GM18517 (cell line): ENCODE results near the gene MMP24.
"Not testable (repeated sequence)": the region's sequence is repeated elsewhere in the genome, so short reads cannot be mapped to it uniquely, and the experiment has no call there.

ENCODE experiments used
- ATAC-seq: cut with Tn5 transposase; IDR thresholded peaks from one replicate; pipeline ENCODE4 v1.9.1; 2021; ENCODE audit warnings: mild to moderate bottlenecking, moderate library complexity; ENCODE audit not compliant: unreplicated experiment

The MMP24 gene

DNA sequence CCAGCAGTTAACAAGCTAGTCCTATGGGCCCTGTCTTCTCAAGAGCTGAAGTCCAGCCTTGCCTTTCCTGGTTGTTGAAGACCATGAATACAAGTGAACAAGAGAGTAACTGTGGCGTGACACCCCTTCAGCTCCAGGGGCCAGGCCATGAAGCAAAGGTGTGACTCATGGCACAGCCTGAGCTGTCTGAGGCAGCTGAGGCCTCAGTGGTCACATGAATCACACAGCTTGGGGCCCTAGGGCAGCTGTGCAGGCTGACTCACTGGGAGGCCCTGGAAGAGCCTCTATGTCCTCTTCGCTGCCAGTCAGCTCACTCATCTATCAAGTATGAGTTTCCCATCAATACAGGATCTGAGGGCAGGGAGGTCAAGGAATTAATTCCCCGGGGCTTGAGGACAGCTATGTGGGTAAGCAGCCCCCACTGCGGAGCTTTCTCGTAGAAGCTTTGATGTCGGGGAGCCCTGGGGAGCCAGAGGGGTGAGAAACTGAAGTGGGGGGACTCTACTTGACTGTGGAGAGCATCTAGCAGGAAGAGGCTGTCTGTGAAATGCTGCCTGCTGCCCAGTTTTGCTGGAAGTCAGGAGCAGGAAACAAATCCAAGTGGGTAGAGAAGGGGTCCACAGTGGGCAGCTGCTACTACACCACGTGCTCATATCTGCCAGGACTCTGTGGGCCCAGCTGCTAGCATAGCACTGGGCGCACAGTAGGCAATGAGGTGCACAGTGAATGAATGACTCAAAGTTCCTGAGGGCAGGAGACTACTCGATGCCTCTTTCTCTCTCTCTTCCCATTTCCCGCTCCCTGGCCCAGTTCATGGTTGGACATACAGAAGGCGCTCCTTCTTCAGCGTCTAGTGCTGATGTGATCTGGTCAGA, 79.4 kb downstream of the MMP24 start:
- ATAC-seq = no peak

DNA sequence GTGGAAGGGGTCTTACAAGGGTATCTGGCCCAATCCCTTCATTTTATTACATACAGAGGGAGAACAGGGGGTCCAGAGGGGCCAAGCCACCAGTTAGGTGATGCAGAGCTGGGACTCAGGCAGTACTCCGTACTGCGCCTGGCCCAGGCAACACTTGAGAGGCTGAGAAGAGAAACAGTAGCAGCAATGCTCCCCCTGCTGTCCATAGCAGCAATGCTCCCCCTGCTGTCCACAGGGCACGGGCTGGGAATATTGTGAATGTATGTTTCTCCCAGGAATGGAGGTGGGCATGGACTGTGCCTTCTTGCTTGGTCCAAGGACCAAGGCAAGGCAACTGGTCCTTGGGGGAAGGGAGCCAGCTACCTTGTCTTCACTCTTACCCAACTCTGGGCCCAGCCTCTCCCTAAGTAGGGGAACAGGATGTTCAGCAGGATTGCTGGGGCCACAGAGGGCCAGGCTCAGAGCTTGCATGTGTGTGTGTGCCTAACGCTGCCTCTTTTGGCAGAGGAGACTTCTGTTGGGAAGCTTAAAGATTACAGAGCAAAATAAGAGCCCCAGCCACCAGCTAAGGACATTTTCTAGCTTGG, 80.5 kb downstream of the MMP24 start:
- no peak for ATAC-seq

DNA sequence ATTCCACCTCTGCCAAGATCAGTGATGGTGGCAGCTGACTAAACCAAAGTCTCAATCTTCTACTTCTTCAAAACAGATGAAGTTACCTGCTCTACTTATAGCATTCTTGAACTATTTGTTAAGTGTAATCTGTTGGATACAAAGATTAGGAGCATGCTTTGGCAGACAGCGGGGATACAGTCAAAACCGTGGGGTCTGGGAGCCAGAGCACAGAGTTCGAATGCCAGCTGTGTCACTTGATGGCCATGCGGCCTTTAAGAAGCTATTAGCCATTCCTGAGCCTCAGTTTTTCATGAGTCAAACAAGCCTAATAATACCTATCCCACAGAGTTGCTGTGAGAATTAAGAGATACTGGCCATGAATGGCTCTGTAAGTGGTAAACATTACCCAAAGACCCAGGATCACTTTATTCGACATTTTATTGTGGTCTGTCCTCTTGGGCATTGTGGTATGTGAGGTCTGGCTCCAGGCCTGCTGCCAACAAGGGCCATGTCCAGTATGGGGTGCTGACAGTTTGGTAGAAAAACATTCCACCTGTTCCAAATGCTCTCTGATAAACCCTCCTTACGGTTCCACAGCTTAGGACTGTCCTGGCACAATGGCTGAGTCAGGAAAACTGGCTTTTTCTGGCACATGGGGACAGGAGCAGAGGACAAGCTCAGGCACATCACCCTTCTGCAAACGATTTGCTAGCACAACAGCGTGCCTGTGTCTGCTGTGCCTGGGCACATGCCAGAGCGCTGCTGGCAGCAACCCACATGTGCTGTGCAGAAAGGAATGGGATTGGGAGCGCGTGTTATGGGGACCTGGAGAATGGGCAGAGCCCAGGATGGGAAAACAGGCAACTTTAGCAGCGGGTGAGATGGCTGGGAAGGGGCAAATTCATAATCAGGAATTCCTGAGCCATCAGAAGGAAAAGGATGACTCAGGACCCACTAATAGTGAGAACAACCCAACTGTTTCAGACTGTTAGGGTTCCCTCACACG, 81.5 kb downstream of the MMP24 start:
- no peak for ATAC-seq

DNA sequence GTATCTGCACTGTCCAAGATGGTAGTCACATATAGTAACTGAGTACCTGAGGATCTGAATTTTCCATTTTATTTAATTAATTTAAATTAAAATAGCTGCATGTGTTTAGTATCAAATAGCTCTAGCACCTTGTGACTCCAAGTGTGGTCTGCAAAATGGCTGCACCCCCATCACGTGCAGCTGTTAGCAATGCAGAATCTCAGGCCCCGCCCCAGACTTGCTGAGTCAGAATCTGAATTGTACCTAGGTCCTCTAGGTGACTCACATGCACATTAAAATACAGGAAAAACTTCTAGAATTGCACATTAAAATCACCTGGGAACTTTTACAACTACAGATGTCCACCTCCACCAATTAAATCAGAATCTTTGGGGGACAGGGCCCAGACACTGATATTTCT, 84.9 kb downstream of the MMP24 start:
- ATAC-seq = no peak

DNA sequence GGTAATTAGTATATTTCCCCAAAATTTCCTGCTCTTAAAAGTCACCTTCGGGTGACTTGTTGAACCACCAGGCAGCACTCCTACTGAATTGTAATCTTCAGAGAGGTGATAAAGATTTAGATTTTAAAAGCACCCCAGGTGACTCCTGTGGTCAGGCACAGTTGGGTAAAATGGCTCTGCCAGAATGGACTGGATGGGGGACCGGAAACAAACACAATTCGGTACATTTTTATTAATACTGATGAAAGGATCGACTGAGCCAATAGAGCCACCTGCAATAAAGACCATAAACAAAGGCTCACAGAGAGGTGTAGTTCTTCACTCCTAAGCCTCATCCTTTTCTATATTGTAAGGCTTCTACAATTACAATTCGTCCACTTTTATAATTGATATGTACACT, 85.3 kb downstream of the MMP24 start:
- no peak for ATAC-seq

DNA sequence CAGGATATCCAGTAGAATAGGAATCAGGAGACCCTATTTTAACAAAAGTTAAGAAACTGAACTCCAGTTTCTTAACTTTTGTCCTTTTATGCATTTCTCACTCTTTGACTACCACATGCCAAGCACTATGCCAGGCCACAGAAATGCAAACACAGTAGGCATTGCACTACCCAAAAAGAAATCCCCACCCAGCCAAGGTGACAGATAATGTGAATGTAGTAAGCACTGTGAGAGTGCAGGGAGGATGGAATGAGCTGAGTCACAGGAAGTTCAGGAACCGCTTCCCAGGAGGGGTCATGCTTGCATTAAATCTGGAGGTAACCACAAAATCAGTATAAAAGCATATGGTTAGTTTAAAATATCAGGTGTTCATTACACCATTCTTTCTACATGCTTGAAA, 85.8 kb downstream of the MMP24 start:
- no peak for ATAC-seq

DNA sequence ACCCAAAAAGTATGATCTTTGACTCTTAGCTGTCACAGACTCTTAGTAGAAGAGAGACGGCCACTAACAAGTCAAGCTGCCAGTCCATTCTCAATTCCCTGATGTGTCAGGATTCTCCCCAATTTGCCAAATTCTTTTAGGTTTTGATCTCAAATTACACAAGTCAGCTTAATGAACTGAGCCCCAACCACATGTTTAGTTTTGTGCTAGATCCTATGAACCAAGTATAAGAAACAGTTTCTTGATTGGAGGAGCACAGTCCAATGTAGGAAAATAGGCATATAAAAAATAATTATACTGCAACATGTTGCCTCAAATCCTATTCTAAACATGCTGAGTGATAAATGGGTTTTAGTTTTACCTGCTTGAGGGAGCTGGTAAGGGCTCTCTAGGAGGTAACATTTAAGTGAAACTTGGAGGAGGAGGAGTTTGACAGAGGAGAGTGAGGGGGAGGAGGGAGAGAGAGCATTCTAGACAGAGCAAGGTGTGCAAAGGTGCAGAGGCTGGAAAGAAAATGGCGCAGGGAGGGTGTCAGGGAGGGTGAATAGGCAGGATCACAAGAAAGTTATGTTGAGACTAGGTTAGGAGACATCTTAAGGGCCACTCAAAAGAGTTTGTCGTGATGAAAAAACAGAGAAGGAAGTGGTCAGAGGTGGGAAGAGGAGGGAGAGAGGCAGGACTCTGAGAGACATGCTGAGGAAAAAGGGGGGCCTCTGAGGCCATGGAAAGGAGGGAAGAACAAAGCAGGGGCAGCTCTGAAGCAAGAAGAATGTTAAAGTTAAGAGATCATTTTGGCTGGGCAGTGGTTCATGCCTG, 88.5 kb downstream of the MMP24 start:
- no peak for ATAC-seq

DNA sequence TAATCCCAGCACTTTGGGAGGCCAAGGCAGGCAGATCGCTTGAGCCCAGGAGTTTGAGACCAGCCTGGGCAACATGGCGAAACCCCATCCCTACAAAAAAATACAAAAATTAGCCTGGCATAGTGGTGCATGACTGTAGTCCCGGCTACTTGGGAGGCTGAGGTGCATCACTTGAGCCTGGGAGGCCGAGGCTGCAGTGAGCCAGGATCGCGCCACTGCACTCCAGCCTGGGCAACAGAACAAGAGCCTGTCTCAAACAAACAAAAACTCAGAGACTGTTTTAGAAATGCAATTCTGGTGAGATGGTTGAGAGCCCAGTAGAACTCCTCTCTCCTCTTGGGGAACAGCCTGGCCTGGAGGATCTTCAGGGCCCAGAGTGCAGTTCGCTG, 89.1 kb downstream of the MMP24 start:
- not testable (repeated sequence) for ATAC-seq

DNA sequence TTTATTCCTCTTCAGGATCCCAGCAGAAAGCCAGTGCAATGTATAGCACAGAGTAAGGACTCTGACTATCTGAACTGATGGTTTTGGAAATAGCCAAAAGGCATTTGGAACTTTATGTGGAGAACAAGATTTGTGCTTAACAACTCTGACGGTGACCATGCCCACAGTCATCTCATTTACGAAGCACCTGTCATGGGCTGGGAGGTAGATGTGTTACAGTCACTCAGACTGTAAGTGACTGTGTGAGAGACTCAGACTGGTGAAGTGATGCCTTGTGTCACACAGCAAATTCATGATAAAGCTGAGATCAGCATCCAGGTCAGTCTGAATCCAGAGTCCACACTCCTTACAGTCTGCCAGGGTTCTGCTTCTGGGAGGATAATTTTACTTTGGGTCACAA, 89.6 kb downstream of the MMP24 start:
- ATAC-seq = no peak

DNA sequence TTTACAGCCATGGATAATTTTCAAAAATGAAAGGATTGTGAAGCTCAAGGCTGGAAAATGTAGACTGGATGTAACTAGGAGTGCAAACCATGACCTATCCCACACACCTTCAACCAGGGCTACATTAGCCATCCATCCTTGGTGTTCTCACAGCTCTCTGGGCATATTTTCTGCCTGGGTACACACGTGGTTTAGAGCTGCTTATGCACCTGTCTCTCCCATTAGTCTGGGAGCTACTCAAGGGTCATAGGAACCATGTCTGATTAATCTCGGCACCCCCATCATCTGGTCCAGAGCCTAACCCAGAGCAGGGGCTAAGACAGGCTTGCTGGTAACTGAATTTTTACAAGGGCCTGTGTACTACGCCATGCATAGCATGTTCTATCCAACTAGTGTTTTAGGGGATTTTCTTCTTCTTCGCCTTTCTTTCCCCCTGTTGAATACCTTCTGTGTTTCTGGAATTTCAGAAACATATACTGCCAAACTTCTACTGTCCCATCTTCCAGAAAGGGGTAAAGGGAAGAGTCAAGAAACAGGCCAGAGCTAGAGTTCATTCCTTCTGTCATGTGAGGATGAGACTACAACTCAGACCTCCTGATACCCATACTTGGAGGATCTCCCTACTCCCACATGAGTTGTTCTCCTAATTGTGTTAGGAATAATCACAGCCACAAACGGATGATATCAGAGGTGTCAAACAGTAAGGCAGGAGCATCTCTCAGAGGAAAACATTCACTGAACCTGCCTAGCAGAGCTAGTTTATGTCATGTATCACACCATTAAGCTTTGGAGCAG, 91.1 kb downstream of the MMP24 start:
- no peak for ATAC-seq

DNA sequence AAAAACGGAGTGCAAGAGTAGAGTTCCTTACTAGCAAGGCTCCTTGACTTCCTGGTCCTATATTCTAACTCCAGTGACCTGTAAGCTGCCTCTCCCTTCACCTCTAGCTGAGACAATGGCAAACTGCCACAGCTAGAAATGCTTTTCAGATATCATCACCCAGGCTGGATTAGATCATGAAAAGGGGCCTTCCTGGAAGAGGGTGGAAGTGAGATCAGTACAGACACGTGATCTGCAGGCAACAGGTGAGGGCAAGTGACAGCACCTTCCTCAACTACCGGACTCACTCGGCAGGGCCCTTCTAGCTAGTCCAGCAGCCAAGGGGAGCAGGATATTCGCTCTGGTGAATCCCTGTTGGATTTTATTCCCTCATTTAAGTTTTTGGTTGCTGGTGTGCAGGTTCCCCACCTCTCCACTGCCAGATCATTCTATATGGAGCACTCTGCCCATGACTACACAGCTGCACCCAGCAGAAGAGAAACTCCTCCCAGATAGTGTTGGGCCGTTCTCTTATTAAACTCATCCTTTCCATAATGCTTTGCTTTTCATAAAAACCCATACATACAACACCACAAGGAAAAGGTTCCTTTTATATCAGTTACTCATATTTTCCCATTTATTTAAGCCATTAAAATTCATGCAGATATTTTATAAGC, 92.1 kb downstream of the MMP24 start:
- ATAC-seq = no peak

DNA sequence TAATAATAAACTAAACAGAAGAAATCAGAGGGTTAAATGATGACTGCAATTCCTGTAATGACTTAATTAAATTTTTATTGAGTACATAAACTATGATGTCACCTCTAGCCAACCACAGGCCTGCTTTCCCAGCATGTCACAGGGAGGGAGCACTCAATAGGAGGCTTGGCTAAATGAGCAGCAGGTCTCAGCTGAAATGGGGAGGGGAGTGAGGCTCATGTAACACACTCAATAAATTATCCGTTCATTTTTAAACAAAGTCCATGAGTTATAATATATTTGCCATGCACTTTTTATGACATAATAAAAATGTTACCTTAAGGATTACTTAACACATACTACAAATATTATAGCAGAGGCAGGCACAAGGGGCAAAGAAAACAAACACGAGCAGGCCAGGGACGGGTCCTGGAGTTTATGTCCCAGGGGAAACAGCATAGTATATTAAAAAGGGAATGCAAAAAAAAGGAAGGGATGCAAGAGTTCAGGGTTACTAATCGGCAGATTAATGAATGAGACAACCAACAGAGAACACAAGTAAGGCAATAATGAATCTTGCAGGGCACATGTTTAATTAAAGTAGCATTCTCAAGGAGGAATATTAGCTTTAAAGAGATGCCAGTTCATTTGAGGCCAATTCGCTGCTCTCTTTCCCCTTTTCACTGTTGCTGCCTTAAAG, 92.8 kb downstream of the MMP24 start:
- no peak for ATAC-seq

DNA sequence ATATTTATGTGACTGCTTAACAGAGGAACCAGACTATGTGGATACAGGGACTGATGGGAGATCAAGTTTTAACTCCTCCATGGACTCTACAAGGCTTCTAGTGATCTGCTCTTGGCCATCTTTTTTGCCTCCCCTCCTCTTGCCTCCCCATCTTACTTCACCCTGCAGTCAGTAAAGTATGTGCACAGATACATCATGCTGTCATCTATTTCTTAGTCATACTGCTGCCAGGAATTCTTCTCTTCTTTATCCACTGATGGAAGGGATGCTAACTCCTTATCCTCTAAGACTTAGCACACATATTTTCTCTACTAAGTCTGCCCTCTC, 93.3 kb downstream of the MMP24 start:
- no peak for ATAC-seq

DNA sequence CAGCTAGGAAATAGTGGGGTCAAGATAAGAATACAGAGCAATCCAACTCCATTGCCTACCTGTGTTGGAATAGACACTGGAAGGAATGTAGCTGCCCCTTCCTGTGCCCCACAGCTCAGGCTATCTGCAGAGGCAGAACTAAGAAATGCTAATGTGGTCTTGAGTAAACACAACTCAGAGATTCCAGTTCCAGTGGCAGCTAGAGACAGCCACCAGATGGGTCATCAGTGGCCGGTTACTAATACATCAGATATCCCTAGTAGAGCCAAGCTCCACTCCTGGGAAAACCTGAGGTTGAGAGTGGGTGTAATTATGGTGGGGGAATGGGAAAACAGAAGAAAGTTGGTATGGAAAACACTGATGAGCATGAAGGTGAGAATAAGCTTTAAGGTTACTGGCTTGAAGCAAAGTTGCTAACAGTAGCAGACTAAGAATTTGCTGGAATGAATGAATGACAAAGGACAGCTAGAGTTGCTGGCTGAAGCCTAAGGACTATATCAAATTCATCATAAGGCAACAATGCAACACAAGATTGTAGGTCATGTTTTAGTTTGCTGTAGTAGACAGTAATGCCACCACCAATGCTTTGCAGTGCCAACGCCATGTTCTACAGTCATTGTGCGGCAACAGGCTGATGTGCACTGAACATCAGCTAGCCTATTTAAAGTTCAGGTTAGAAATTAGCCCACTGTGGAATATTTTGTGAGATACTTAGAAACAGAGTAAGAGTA, 94.1 kb downstream of the MMP24 start:
- no peak for ATAC-seq

DNA sequence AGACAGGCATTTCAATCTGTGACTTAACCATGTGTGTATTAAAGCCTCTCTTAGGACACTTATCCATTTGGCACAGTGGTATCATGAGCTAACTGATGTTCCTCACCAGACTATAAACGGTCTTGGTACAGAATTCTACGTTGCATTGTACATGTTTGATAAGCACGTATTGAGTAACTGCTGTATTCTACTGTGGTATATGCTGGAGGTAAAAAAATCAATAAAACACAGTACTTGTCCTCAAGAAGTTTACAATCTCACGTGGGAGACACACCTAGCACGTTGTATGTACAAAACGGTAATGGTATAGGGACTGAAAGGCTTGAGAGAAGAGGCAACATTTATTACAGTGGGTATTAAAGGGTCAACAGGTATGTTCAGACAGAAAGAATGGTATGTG, 98.9 kb downstream of the MMP24 start:
- no peak for ATAC-seq

DNA sequence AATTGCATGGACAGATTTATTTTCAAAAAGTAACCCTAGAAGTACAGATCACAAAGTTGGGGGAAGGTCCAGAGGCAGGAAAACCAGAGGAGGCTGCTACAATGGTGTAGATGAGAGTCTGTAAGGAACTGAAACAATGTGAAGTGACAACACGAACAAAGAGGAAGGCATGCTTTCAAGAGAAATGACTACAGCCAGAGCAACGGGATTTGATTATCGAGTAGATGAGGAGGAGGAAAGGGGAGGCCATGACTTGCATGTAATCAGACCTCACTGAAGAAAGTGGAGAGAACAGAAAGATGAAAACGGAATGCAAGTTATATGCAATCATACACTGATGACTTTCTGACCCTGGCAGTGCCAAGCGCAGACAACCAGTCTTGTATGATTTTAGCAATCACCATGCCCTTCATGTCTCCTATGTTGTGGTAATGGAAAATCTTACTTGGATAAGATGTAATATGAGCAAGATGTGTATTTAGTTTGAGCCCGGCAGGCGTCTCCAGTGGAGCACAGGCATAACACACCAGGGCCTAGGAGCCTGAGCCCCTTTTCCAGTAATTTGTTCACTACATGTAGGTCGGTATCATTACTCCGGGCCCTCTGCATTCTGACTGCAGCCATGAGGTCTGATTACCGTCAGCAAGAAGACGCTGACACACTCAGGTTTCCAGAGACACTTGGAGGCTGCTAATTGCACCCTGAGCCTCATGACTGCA, 99.7 kb downstream of the MMP24 start:
- no peak for ATAC-seq
